Measurements from ENCODE around the gene CACNA2D4. TPM values are rescaled to one million over a fixed set of nuclear protein-coding genes. Genes with fewer than 3 reads are reported as not detected.

Gene CACNA2D4
- total RNA-seq, 1 donor from 2014 or later, result 0.45 TPM

GRCh38 chr12:1913377-1914113 is 4.9 kb downstream of the CACNA2D4 start:
- DNase-seq (ENCODE audit: low spot score in 2 of 2, unreplicated experiment in 2 of 2), result peak in 1 of 2 experiments; percentile 28
- H3K36me3 Mint-ChIP-seq, result no peaks in the 10 kb centered on the region
- H3K27me3 Mint-ChIP-seq (ENCODE audit: low read depth), result no peaks in the 10 kb centered on the region
- H3K4me3 Mint-ChIP-seq, result no peak overlapping the region
- no peak for TF ChIP-seq CTCF (IDR thresholded peaks at IDR 0.05; ENCODE audit: unreplicated experiment)
- peaks cover 5% of the 10 kb centered on the region for H3K9me3 Mint-ChIP-seq
- H3K4me1 Mint-ChIP-seq, result peaks cover 10% of the 10 kb centered on the region
- no peak overlapping the region for H3K27ac Mint-ChIP-seq

DNA sequence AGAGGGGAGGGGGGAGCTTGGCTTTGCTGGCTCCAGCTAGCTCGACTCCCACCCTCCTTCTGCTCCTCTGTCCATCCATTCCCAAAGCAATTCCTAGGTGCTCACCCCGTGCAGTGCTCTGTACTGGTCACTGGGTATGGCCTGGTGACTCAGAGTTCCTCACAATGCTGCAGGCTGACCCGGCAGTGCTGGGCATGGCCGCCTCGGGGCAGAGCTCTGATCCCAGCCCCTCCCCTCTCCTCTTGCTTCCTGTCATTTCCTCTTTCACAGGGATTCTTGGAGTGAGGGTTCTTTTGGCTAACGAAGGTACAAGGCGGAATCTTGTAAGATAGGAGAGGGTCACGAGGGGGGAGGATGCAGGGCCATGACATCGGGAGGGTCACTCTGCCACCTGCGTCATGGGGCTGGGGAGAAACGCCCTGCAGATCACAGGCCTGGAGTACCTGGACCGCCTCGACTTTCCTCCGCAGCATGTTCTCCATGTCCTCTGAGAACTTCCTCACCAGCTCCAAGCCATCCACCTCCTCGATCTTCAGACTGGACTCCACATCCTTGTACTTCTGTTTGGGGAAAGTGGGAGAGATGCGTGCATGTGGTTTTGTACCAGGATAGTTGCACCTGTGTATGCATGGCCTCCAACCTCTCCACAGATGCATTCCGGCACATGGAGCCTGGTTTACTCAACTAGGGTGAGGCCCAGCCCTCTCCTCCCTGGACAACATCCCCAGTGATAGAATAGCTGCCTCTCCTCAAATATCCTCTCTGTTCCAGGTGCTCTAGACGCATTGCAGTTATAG is 5.7 kb downstream of the CACNA2D4 start:
- no peaks in the 10 kb centered on the region for H3K27me3 Mint-ChIP-seq (ENCODE audit: low read depth)
- no peaks in the 10 kb centered on the region for H3K36me3 Mint-ChIP-seq
- H3K9me3 Mint-ChIP-seq, result peaks cover 5% of the 10 kb centered on the region
- peaks cover 9% of the 10 kb centered on the region for H3K4me1 Mint-ChIP-seq
- no peak for TF ChIP-seq CTCF (IDR thresholded peaks at IDR 0.05; ENCODE audit: unreplicated experiment)
- DNase-seq (ENCODE audit: low spot score in 2 of 2, unreplicated experiment in 2 of 2), result no peak
- H3K27ac Mint-ChIP-seq, result no peak overlapping the region
- no peak overlapping the region for H3K4me3 Mint-ChIP-seq

- DNase-seq (ENCODE audit: low spot score in 2 of 2, unreplicated experiment in 2 of 2), result no peak
- Mint-ChIP-seq H3K4me3 (no peak overlapping the region), H3K36me3 (no peaks in the 10 kb centered on the region), H3K4me1 (peaks cover 5% of the 10 kb centered on the region), H3K9me3 (peaks cover 10% of the 10 kb centered on the region), H3K27ac (no peak overlapping the region), H3K27me3 (ENCODE audit: low read depth) (no peaks in the 10 kb centered on the region)
- no peak for TF ChIP-seq CTCF (IDR thresholded peaks at IDR 0.05; ENCODE audit: unreplicated experiment)
Measured at GRCh38 chr12:1911598-1912575, 6.6 kb downstream of the CACNA2D4 start.

GRCh38 chr12:1910468-1910867 is 8.0 kb downstream of the CACNA2D4 start:
- TF ChIP-seq CTCF (IDR thresholded peaks at IDR 0.05; ENCODE audit: unreplicated experiment), result no peak
- H3K27ac Mint-ChIP-seq, result no peak overlapping the region
- DNase-seq (ENCODE audit: low spot score in 2 of 2, unreplicated experiment in 2 of 2), result no peak
- peaks cover 22% of the 10 kb centered on the region for H3K9me3 Mint-ChIP-seq
- no peaks in the 10 kb centered on the region for H3K36me3 Mint-ChIP-seq
- peaks cover 2% of the 10 kb centered on the region for H3K27me3 Mint-ChIP-seq (ENCODE audit: low read depth)
- H3K4me1 Mint-ChIP-seq, result no peaks in the 10 kb centered on the region
- no peak overlapping the region for H3K4me3 Mint-ChIP-seq

GRCh38 chr12:1908758-1909157 is 9.7 kb downstream of the CACNA2D4 start:
- no peaks in the 10 kb centered on the region for H3K4me1 Mint-ChIP-seq

More at GRCh38 chr12:1908758-1909157, 9.7 kb downstream of the CACNA2D4 start:
- Mint-ChIP-seq H3K4me3 (no peak overlapping the region), H3K36me3 (no peaks in the 10 kb centered on the region), H3K9me3 (peaks cover 26% of the 10 kb centered on the region), H3K27me3 (ENCODE audit: low read depth) (peaks cover 2% of the 10 kb centered on the region), H3K27ac (no peak overlapping the region)
- no peak for DNase-seq (ENCODE audit: low spot score in 2 of 2, unreplicated experiment in 2 of 2)
- no peak for TF ChIP-seq CTCF (IDR thresholded peaks at IDR 0.05; ENCODE audit: unreplicated experiment)
